Uterus (tissue), 2 donors: ENCODE results near the gene TMEM167B.

Experiments
- CTCF ChIP-seq, 4 experiments: fragments of 200-600 bp in 2 of 4; fragments of 450-650 bp in 2 of 4; sonication (generic) in 2 of 4; IDR thresholded peaks; one replicate each; pipeline ENCODE4 v1.5.1; 2016 to 2019; ENCODE audit warnings: antibody characterized with exemption in 4 of 4, mild to moderate bottlenecking in 2 of 4, moderate library complexity in 1 of 4
- POLR2A ChIP-seq, 2 donors: fragments of 450-650 bp; IDR thresholded peaks; one replicate each; pipeline ENCODE4 v1.6.1; 2016; ENCODE audit warnings: antibody characterized with exemption in 2 of 2, mild to moderate bottlenecking in 1 of 2, moderate library complexity in 1 of 2

GRCh38 chr1:109134423-109134822 is 43.9 kb downstream of the TMEM167B start:
- TF ChIP-seq CTCF (IDR thresholded peaks at IDR 0.05) (no peak), POLR2A (IDR thresholded peaks at IDR 0.05) (no peak)
